B cell (primary cell): ENCODE measurements around the gene TDRD9.

Experiments
- EZH2 ChIP-seq: IDR thresholded peaks from 2 replicates; pipeline ENCODE4 v1.6.1; 2012; ENCODE audit warnings: borderline replicate concordance, low read depth, mild to moderate bottlenecking, moderate library complexity, low read length; ENCODE audit not compliant: insufficient read depth, poor library complexity, severe bottlenecking
- TF ChIP-seq, protein P1 (sequence below): fragments of 200-600 bp; IDR thresholded peaks from one replicate; pipeline ENCODE4 v1.8.0; 2022; ENCODE audit warnings: antibody characterized with exemption, mild to moderate bottlenecking

DNA sequence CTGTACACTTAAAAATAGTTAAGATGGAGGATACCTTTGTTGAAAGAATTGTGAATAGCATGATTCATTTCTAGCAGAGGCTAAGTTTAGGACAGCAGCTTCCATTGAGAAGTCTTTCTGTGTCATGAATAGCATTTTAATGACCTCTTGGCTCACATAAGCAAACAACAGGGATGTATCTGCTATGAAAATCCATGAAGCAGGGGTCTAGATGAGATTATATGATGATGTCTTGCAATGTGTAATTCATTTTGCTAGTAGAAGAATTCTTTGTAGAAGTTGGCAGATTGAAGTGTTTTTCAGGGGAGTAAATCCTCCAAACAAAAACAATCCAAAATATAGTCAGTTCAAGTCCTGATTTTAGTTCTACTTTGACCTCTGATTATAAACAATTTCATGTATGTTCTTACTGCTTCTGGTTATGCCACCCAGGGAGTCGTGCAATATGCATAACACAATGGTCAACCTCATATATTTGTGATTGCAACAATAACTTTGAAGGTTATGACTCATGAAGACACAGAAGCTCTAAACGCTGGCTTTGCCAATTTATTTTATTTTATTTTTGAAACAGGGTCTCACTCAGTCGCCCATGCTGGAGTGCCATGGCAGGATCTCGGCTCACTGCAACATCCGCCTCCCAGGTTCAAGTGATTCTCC is 21.0 kb downstream of the TDRD9 start:
- TF ChIP-seq, protein P1, sequence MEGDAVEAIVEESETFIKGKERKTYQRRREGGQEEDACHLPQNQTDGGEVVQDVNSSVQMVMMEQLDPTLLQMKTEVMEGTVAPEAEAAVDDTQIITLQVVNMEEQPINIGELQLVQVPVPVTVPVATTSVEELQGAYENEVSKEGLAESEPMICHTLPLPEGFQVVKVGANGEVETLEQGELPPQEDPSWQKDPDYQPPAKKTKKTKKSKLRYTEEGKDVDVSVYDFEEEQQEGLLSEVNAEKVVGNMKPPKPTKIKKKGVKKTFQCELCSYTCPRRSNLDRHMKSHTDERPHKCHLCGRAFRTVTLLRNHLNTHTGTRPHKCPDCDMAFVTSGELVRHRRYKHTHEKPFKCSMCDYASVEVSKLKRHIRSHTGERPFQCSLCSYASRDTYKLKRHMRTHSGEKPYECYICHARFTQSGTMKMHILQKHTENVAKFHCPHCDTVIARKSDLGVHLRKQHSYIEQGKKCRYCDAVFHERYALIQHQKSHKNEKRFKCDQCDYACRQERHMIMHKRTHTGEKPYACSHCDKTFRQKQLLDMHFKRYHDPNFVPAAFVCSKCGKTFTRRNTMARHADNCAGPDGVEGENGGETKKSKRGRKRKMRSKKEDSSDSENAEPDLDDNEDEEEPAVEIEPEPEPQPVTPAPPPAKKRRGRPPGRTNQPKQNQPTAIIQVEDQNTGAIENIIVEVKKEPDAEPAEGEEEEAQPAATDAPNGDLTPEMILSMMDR, result no peak
- TF ChIP-seq EZH2, result no peak
